Ovary (tissue), 9 donors: Measurements from ENCODE around the gene SLC13A5. TPM values are rescaled to one million over a fixed set of nuclear protein-coding genes. Genes with fewer than 3 reads are reported as not detected.
"Not testable (repeated sequence)": the region's sequence is repeated elsewhere in the genome, so short reads cannot be mapped to it uniquely, and the experiment has no call there.

ENCODE experiments used
- DNase-seq, 5 donors: peaks; one replicate each; pipeline ENCODE4 v3.0.0-alpha.2; 2019 to 2020
- H3K27ac ChIP-seq, 2 donors: fragments of 200-600 bp; one replicate each; pipeline versions ENCODE4 v1.5.1 to v1.8.0; 2019 to 2022
- H3K27me3 ChIP-seq: fragments of 200-600 bp; one replicate; pipeline ENCODE4 v1.8.0; 2022
- H3K36me3 ChIP-seq: fragments of 200-600 bp; sonication (generic); one replicate; pipeline ENCODE4 v1.5.1; 2019
- H3K4me1 ChIP-seq: one replicate; pipeline ENCODE4 v1.8.1; 2013; ENCODE audit warnings: mild to moderate bottlenecking, moderate library complexity; ENCODE audit not compliant: insufficient read depth
- H3K4me3 ChIP-seq: fragments of 200-600 bp; sonication (generic); one replicate; pipeline ENCODE4 v1.5.1; 2017
- H3K9me3 ChIP-seq, 2 donors: fragments of 200-600 bp in 1 of 2; sonication (generic) in 1 of 2; one replicate each; pipeline versions ENCODE4 v1.5.1 to v1.8.1; 2013 to 2019; ENCODE audit warnings: mild to moderate bottlenecking in 1 of 2, moderate library complexity in 1 of 2
- EP300 ChIP-seq: sonication (generic); formaldehyde crosslinking; IDR thresholded peaks from one replicate; pipeline ENCODE4 v1.6.1; 2017; ENCODE audit warnings: antibody characterized with exemption
- POLR2A ChIP-seq: fragments of 450-650 bp; IDR thresholded peaks from one replicate; pipeline ENCODE4 v1.6.1; 2017; ENCODE audit warnings: antibody characterized with exemption, mild to moderate bottlenecking, moderate library complexity
- WGBS, 3 donors: extraction: QIAGEN DNeasy Blood & Tissue Kit in 1 of 3; methylation state at CpG; one replicate each; pipeline versions ENCODE4 v1.1.5 to v1.1.7; 2013 to 2017; 5-methylcytosine and 5-hydroxymethylcytosine counted together
- intact Hi-C, 4 donors: fragments of 100-400 bp; cut with DNase I; formaldehyde crosslinking; loops; one replicate each; pipeline versions ENCODE4 v1.11.0 to v1.15.1; 2022 to 2023
- polyA plus RNA-seq, 2 donors: library from polyadenylated mRNA; stranded (reverse); fragments of 200-250 nt in 1 of 2; fragments of 350-450 nt in 1 of 2; fragmentation: Illumina TruSeq in 1 of 2; extraction: RNeasy Lipid Tissue Mini Kit (QIAGEN cat#74804) in 1 of 2; gene quantifications; one replicate each; pipeline ENCODE4 v1.2.3, GENCODE V29; 2013 to 2014
- total RNA-seq, 7 donors: library from RNA; depleted of rRNA in 2 of 7; stranded (reverse); fragments of >200 nt in 2 of 7; fragmentation: NEBNext Ultra II Directional in 3 of 7; extraction: Animal tissue kit (Norgen Biotek cat#: 25700) in 3 of 7; gene quantifications; one replicate each; pipeline versions ENCODE4 v1.1.0 to v1.2.4, GENCODE V29; 2016 to 2023
- TF ChIP-seq, protein P1 (sequence below), 3 donors: fragments of 450-650 bp in 2 of 3; fragments of 200-600 bp in 1 of 3; IDR thresholded peaks; one replicate each; pipeline versions ENCODE4 v1.5.1 to v1.8.0; 2016 to 2022; ENCODE audit warnings: antibody characterized with exemption in 3 of 3, mild to moderate bottlenecking in 1 of 3
- donor health status: DM: no; HTN: no; CAD: no; lungs with moderate emphysema.
- donor health status: DM: no; HTN: no; CAD: no.
- donor health status: Bipolar disorder and iron deficiency.
- donor health status: DM: yes; HTN: yes; CAD: no.
- donor health status: DM: no; HTN: no; CAD: no.
- donor health status: DM: yes; HTN: yes; CAD: no.

SLC13A5 gene
- total and polyA plus RNA-seq, 9 donors: 0.45 to 2.6 (median 1.4) TPM

DNA sequence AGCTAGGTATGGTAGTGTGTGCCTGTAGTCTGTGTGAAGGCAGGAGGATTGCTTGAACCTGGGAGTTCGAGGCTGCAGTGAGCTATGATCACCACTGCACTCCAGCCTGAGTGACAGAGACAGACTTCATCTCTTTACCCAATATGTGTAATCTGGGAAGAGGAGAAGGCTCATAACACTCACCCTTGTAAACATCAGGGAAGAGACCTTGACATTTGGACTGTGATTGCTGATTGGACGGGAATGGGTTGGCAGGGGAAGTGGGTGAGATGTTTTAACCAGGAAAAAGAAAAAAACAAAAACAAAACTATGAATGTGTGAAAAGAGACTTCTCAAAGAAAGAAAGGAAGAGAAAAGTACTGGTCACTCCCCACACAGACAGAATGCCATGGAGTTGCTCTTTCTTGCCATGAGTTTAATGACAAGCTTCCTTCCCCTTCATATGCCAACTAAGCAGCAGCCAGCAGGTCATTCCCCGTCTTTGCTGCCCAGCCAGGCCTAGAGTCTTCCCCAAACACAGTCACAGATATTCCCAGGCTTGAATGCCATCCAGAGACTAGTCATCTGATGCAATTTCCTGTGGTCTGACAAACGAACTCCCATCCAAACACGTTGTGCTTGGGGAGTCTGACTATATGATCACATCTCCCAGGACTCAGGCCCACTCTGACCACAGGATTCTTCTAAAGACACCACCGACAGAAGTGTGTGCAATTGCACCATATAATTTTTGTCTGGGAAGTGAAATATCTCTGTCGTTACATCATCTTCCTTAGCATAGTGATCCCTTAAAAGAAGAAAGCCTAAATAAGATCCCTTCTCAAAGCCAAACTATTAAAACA is 39.1 kb upstream of the SLC13A5 start:
- intact Hi-C loops: loop anchor here in 1 of 4 donors (10.0 kb wide), 2 partner anchors 87 to 263 kb away; partner anchors contain the start of gene RNASEK
- WGBS, 3 donors: 4 to 19% (median 11%) methylated on average over 7 of the region's 7 CpGs
- DNase-seq: peak; percentile 50 to 75 (median 62)
- Histone ChIP-seq H3K4me3 (no peak overlapping the region), H3K36me3 (no peaks in the 10 kb centered on the region), H3K27ac (peak overlapping the region; percentile 67 to 95), H3K9me3 (no peaks in the 10 kb centered on the region), H3K4me1 (peaks cover 22% of the 10 kb centered on the region), H3K27me3 (no peaks in the 10 kb centered on the region)
- TF ChIP-seq EP300 (peak; percentile 38), POLR2A (peak; percentile 30)
- TF ChIP-seq, protein P1, sequence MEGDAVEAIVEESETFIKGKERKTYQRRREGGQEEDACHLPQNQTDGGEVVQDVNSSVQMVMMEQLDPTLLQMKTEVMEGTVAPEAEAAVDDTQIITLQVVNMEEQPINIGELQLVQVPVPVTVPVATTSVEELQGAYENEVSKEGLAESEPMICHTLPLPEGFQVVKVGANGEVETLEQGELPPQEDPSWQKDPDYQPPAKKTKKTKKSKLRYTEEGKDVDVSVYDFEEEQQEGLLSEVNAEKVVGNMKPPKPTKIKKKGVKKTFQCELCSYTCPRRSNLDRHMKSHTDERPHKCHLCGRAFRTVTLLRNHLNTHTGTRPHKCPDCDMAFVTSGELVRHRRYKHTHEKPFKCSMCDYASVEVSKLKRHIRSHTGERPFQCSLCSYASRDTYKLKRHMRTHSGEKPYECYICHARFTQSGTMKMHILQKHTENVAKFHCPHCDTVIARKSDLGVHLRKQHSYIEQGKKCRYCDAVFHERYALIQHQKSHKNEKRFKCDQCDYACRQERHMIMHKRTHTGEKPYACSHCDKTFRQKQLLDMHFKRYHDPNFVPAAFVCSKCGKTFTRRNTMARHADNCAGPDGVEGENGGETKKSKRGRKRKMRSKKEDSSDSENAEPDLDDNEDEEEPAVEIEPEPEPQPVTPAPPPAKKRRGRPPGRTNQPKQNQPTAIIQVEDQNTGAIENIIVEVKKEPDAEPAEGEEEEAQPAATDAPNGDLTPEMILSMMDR (IDR thresholded peaks at IDR 0.05): peak in 1 of 3 donors; percentile 12

DNA sequence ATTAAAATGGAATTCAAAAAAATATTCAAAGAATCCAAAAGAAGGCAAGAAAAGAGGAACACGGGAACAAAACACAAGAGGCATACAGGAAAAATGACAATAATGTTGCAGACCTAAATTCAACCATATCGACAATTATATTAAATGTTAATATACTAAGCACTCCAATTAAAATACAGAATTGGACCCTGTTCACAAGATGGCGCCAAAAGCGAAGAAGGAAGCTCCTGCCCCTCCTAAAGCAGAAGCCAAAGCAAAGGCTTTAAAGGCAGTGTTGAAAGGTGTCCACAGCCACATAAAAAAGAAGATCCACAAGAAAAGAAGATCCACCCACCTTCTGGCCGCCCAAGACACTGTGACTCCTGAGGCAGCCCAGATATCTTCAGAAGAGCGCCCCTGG is 36.4 kb upstream of the SLC13A5 start:
- TF ChIP-seq EP300 (no peak), POLR2A (no peak)
- TF ChIP-seq, protein P1 (IDR thresholded peaks at IDR 0.05): no peak
- no peaks in the 10 kb centered on the region for H3K36me3 ChIP-seq
- H3K9me3 ChIP-seq: no peaks in the 10 kb centered on the region
- DNase-seq: no peak
- WGBS, 3 donors: 89 to 95% (median 91%) methylated on average over 6 of the region's 6 CpGs
- H3K27ac ChIP-seq: no peak overlapping the region
- intact Hi-C loops: no loop called here
- H3K4me1 ChIP-seq: peaks cover 18% of the 10 kb centered on the region
- H3K27me3 ChIP-seq: no peaks in the 10 kb centered on the region
- H3K4me3 ChIP-seq: no peak overlapping the region

DNA sequence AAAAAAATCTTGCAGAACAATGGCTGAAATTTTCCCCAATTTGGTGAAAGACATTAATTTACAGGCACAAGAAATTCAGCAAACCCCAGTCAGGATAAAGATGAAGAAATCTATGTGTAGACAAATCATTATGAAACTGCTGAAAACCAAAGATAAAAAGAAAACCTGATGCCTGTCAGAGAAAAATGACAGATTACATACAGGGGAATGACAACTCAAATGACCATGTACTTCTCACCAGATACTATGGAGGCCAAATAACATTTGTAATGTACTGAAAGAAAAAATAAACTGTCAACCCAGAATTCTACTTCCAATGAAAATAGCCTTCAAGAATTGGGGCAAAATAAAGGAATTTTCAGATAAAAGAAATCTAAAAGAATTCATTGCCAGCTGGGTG is 35.4 kb upstream of the SLC13A5 start:
- TF ChIP-seq POLR2A: no peak
- intact Hi-C loops: no loop called here
- no peak overlapping the region for H3K27ac ChIP-seq
- H3K4me1 ChIP-seq: peaks cover 15% of the 10 kb centered on the region
- no peak for DNase-seq
- H3K9me3 ChIP-seq: no peaks in the 10 kb centered on the region
- no peak overlapping the region for H3K4me3 ChIP-seq
- H3K36me3 ChIP-seq: no peaks in the 10 kb centered on the region
- no peaks in the 10 kb centered on the region for H3K27me3 ChIP-seq

DNA sequence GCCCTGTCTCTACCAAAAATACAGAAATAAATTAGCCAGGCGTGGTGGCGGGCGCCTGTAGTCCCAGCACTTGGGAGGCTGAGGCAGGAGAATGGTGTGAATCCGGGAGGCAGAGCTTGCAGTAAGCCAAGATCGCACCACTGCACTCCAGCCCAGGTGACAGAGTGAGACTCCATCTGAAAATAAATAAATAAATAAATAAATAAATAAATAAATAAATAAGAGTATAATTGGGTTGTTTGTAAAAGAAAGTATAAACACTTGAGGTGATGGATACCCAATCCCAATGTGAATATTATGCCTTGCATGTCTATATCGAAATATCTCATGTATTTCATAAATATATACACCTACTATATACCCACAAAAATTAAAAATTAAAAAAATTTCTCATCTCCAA is 33.5 kb upstream of the SLC13A5 start:
- H3K27me3 ChIP-seq, H3K27ac ChIP-seq, H3K4me3 ChIP-seq, H3K4me1 ChIP-seq, DNase-seq, intact Hi-C loops, H3K9me3 ChIP-seq, H3K36me3 ChIP-seq: not testable (repeated sequence)
- WGBS, 3 donors: 93 to 94% (median 94%) methylated on average over 6 of the region's 6 CpGs

DNA sequence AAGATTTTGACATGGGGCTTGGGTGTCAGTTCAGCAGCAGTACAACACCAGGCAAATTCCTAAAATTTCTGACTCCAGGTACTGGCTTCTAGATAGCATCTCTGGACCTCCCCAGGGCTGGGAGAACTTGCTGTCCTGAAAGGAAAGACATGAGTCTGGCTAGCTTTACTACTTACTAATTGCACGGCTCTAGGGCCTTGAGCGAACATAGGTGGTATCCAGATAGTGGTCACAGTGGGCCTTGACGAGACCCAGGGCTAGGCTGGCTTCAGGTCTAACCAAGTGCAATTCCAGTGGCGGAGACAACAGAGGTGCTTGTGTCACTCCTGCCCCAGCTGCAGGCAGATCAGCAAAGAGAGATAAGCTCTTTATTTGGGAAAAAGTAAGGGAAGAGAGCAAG is 16.4 kb upstream of the SLC13A5 start:
- Histone ChIP-seq H3K4me1 (no peaks in the 10 kb centered on the region), H3K27ac (no peak overlapping the region), H3K4me3 (no peak overlapping the region), H3K9me3 (no peaks in the 10 kb centered on the region), H3K27me3 (no peaks in the 10 kb centered on the region), H3K36me3 (no peaks in the 10 kb centered on the region)
- intact Hi-C loops: no loop called here
- no peak for TF ChIP-seq POLR2A
- TF ChIP-seq, protein P1 (IDR thresholded peaks at IDR 0.05): no peak
- TF ChIP-seq EP300: no peak
- WGBS, 3 donors: 62 to 88% (median 78%) methylated on average over 4 of the region's 4 CpGs
- no peak for DNase-seq
